Suprapubic skin (tissue), 4 donors: Measurements from ENCODE around the gene NFIC. TPM values are rescaled to one million over a fixed set of nuclear protein-coding genes. Genes with fewer than 3 reads are reported as not detected.
"Not testable (repeated sequence)": the region's sequence is repeated elsewhere in the genome, so short reads cannot be mapped to it uniquely, and the experiment has no call there.

Experiments
- DNase-seq, 2 donors: peaks; one replicate each; pipeline ENCODE4 v3.0.0-alpha.2; 2019; ENCODE audit warnings: low spot score in 2 of 2
- H3K27ac ChIP-seq: fragments of 200-600 bp; sonication (generic); one replicate; pipeline ENCODE4 v1.5.1; 2019
- H3K27me3 ChIP-seq: fragments of 200-600 bp; sonication (generic); one replicate; pipeline ENCODE4 v1.5.1; 2019
- H3K36me3 ChIP-seq: fragments of 200-600 bp; sonication (generic); one replicate; pipeline ENCODE4 v1.5.1; 2019
- H3K4me1 ChIP-seq: fragments of 200-600 bp; sonication (generic); one replicate; pipeline ENCODE4 v1.5.1; 2019
- H3K4me3 ChIP-seq: fragments of 200-600 bp; sonication (generic); one replicate; pipeline ENCODE4 v1.5.1; 2019; ENCODE audit warnings: mild to moderate bottlenecking
- H3K9me3 ChIP-seq: fragments of 200-600 bp; sonication (generic); one replicate; pipeline ENCODE4 v1.5.1; 2019
- CTCF ChIP-seq, 2 donors: fragments of 200-600 bp in 1 of 2; fragments of 450-650 bp in 1 of 2; sonication (generic) in 1 of 2; IDR thresholded peaks; one replicate each; pipeline ENCODE4 v1.5.1; 2016 to 2019; ENCODE audit warnings: antibody characterized with exemption in 2 of 2, mild to moderate bottlenecking in 1 of 2, moderate library complexity in 1 of 2
- EP300 ChIP-seq: sonication (generic); formaldehyde crosslinking; IDR thresholded peaks from one replicate; pipeline ENCODE4 v1.6.1; 2017; ENCODE audit warnings: antibody characterized with exemption
- POLR2A ChIP-seq, 2 donors: fragments of 450-650 bp; IDR thresholded peaks; one replicate each; pipeline ENCODE4 v1.6.1; 2017; ENCODE audit warnings: antibody characterized with exemption in 2 of 2, mild to moderate bottlenecking in 2 of 2, moderate library complexity in 2 of 2
- POLR2AphosphoS5 ChIP-seq, 3 donors: sonication (generic); formaldehyde crosslinking; IDR thresholded peaks; one replicate each; pipeline ENCODE4 v1.6.1; 2017; ENCODE audit warnings: antibody characterized with exemption in 3 of 3
- WGBS: methylation state at CpG from one replicate; pipeline ENCODE4 v1.1.5; 2018; 5-methylcytosine and 5-hydroxymethylcytosine counted together
- total RNA-seq, 4 donors: library from RNA; depleted of rRNA; stranded (reverse); fragments of >200 nt; gene quantifications; one replicate each; pipeline ENCODE4 v1.1.0, GENCODE V29; 2016

Gene NFIC
- total RNA-seq, 4 donors from 2014 or later: 135 to 234 (median 194) TPM

DNA sequence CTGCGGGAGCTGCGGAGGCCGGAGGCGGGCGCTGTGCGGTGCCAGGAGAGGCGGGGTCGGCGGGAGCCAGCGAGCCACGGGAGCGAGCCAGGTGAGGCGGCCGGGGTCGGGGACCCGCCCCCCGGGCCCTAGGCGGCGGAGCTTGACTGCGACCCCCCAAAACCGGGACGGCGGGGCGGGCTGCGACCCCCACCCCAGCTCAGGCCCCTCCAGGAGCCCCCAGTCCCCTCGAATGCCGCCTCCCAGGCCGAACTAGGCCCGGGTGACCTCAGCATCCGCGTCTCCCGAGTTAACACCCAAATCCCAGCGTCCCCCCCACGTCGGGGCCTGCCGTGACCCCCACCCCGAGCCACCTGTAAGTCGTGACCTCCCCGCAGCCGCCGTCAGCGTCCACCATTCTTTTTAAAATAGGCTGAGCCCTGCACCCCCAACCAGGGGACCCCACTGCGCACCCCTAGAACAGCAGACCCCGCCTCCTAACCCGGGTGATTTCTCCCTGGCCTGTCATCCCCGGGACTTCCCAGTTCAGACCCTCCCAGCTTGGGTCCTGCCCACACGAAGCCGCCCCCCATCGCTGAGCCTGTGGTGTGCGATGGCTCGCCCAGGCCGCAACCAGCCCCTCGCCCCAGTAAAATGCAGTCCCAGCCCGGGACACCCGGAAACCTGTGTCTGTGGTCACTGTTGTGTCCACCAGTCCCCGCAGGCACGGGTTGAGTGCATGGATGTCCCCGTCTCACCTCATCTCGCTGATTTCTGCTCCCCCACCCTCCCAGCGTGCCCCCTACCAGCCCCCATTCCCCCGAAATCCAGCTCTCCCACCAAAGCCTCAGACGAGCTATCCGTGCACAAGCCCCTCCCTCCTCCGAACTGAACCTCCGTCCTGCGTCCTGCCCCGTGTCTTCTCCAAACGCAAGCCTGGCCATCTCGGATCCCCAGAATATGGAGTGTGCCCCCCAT is 140.3 kb downstream of the NFIC start:
- WGBS: 1% methylated on average over 42 of the region's 69 CpGs
- peaks cover 28% of the 10 kb centered on the region for H3K36me3 ChIP-seq
- peaks cover 39% of the 10 kb centered on the region for H3K4me1 ChIP-seq
- peak in 1 of 2 donors; percentile 84 for DNase-seq
- peak overlapping the region; percentile 98 for H3K4me3 ChIP-seq
- no peaks in the 10 kb centered on the region for H3K9me3 ChIP-seq
- TF ChIP-seq POLR2A (IDR thresholded peaks at IDR 0.05) (no peak), CTCF (IDR thresholded peaks at IDR 0.05) (no peak), POLR2AphosphoS5 (IDR thresholded peaks at IDR 0.05) (no peak), EP300 (no peak)
- H3K27ac ChIP-seq: peak overlapping the region; percentile 91
- no peaks in the 10 kb centered on the region for H3K27me3 ChIP-seq

- Histone ChIP-seq H3K9me3 (no peaks in the 10 kb centered on the region), H3K4me3 (peak overlapping the region; percentile 98), H3K36me3 (peaks cover 28% of the 10 kb centered on the region), H3K4me1 (peaks cover 39% of the 10 kb centered on the region), H3K27me3 (no peaks in the 10 kb centered on the region), H3K27ac (peak overlapping the region; percentile 91)
- no peak for TF ChIP-seq EP300
- no peak for TF ChIP-seq POLR2A (IDR thresholded peaks at IDR 0.05)
- no peak for TF ChIP-seq POLR2AphosphoS5 (IDR thresholded peaks at IDR 0.05)
- TF ChIP-seq CTCF (IDR thresholded peaks at IDR 0.05): no peak
- peak in 1 of 2 donors; percentile 68 for DNase-seq
- WGBS: 38% methylated on average over 27 of the region's 31 CpGs
Measured at GRCh38 chr19:3507371-3508120, 141.2 kb downstream of the NFIC start.

DNA sequence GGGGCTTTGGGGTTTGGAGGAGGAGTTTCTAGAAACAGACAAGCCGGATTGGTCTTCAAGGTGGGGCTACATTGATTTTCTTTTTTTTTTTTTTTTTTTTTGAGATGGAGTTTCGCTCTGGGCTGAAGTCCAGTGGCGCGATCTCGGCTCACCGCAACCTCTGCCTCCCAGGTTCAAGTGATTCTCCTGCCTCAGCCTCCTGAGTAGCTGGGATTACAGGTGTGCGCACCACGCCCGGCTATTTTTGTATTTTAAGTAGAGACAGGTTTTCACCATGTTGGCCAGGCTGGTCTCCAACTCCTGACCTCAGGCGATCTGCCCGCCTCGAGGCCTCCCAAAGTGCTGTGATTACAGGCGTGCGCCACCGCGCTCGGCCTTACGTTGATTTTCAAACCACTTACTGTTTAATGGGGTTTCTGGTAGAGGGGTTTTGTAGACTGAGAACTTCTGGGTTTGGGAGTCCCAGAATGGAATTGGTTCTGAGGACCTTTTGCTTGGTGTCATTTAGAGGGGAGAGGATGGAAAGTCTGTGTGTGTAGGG is 141.8 kb downstream of the NFIC start:
- not testable (repeated sequence) for H3K27me3 ChIP-seq, DNase-seq, H3K27ac ChIP-seq, H3K9me3 ChIP-seq
- WGBS: 93% methylated on average over 18 of the region's 18 CpGs
- peaks cover 39% of the 10 kb centered on the region for H3K4me1 ChIP-seq
- peaks cover 28% of the 10 kb centered on the region for H3K36me3 ChIP-seq
- H3K4me3 ChIP-seq: peak overlapping the region; percentile 98

GRCh38 chr19:3508771-3509535 is 142.6 kb downstream of the NFIC start:
- H3K9me3 ChIP-seq: no peaks in the 10 kb centered on the region
- peaks cover 39% of the 10 kb centered on the region for H3K4me1 ChIP-seq
- no peak for TF ChIP-seq EP300
- 85% methylated on average over 19 of the region's 23 CpGs for WGBS
- peaks cover 28% of the 10 kb centered on the region for H3K36me3 ChIP-seq
- no peak overlapping the region for H3K4me3 ChIP-seq
- no peak for DNase-seq
- no peaks in the 10 kb centered on the region for H3K27me3 ChIP-seq
- no peak overlapping the region for H3K27ac ChIP-seq

DNA sequence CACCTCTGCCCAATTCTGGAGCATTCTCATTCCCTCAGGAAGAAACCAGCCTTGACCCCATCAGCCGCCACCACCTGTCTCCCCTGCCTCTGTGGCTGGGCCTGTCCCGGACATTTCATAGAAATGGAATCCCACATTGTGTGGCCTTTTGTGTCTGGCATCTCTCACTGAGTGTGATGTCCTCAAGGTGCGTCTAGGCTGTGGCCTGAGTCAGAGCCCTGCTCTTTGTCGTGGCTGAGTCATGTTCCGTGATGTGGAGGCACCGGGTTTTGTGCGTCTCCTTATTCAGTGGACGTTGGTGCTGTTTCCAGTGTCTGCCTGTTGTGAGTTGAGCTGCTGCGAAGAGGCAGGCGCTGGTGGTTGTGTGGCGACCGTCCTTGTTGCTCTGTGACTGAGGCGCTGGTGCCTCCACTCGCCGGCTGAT is 143.2 kb downstream of the NFIC start:
- WGBS: 87% methylated on average over 15 of the region's 15 CpGs
- Histone ChIP-seq H3K36me3 (peaks cover 28% of the 10 kb centered on the region), H3K4me1 (peaks cover 39% of the 10 kb centered on the region), H3K9me3 (no peaks in the 10 kb centered on the region), H3K4me3 (no peak overlapping the region), H3K27ac (no peak overlapping the region), H3K27me3 (no peaks in the 10 kb centered on the region)
- DNase-seq: no peak
- TF ChIP-seq POLR2A (IDR thresholded peaks at IDR 0.05) (no peak), CTCF (IDR thresholded peaks at IDR 0.05) (no peak), EP300 (no peak), POLR2AphosphoS5 (IDR thresholded peaks at IDR 0.05) (no peak)
